HG03139 (cell line): ENCODE data around the gene SLC1A1.
A peak's percentile ranks its signal among the peaks of the same experiment; 100 is the strongest.
"Not testable (repeated sequence)": the region's sequence is repeated elsewhere in the genome, so short reads cannot be mapped to it uniquely, and the experiment has no call there.

Source experiments
- ATAC-seq: cut with Tn5 transposase; IDR thresholded peaks from one replicate; pipeline ENCODE4 v1.9.1; 2021; ENCODE audit not compliant: unreplicated experiment

Gene SLC1A1

GRCh38 chr9:4540425-4540824 is 50.2 kb downstream of the SLC1A1 start:
- no peak for ATAC-seq

GRCh38 chr9:4541281-4541680 is 51.0 kb downstream of the SLC1A1 start:
- ATAC-seq: no peak

- ATAC-seq: no peak
These were observed 51.6 kb downstream of the SLC1A1 start for GRCh38 chr9:4541856-4542255.

GRCh38 chr9:4544714-4545113 is 54.4 kb downstream of the SLC1A1 start:
- not testable (repeated sequence) for ATAC-seq

- ATAC-seq: no peak
These were observed 56.7 kb downstream of the SLC1A1 start for GRCh38 chr9:4547016-4547415.

- no peak for ATAC-seq
These were observed 58.8 kb downstream of the SLC1A1 start for GRCh38 chr9:4548811-4549725.

GRCh38 chr9:4549751-4550295 is 59.6 kb downstream of the SLC1A1 start:
- ATAC-seq: no peak

- no peak for ATAC-seq
These were observed 60.7 kb downstream of the SLC1A1 start for GRCh38 chr9:4550777-4551484.

GRCh38 chr9:4553951-4554381 is 63.7 kb downstream of the SLC1A1 start:
- ATAC-seq: no peak

GRCh38 chr9:4555236-4555635 is 65.0 kb downstream of the SLC1A1 start:
- ATAC-seq: no peak

- no peak for ATAC-seq
These were observed 68.2 kb downstream of the SLC1A1 start for GRCh38 chr9:4558371-4558998.

- ATAC-seq: peak; percentile 80
These were observed 69.3 kb downstream of the SLC1A1 start for GRCh38 chr9:4559261-4560182.

GRCh38 chr9:4563105-4563504 is 72.8 kb downstream of the SLC1A1 start:
- ATAC-seq: no peak

GRCh38 chr9:4566806-4567205 is 76.5 kb downstream of the SLC1A1 start:
- no peak for ATAC-seq

- ATAC-seq: no peak
These were observed 77.3 kb downstream of the SLC1A1 start for GRCh38 chr9:4567601-4568000.

GRCh38 chr9:4569101-4569500 is 78.8 kb downstream of the SLC1A1 start:
- no peak for ATAC-seq

GRCh38 chr9:4572184-4572826 is 82.0 kb downstream of the SLC1A1 start:
- ATAC-seq: no peak

- ATAC-seq: no peak
These were observed 82.9 kb downstream of the SLC1A1 start for GRCh38 chr9:4573176-4573575.

GRCh38 chr9:4573634-4574389 is 83.5 kb downstream of the SLC1A1 start:
- no peak for ATAC-seq
